ENCODE measurements around the gene TLE7. TPM values are rescaled to one million over a fixed set of nuclear protein-coding genes. Genes with fewer than 3 reads are reported as not detected.
A peak's percentile ranks its signal among the peaks of the same experiment; 100 is the strongest.

Gene TLE7
- total RNA-seq: not detected

GRCh38 chr16:71442051-71442440, at the start of gene TLE7:
TLE7 (minus strand) TSS chr16:71442054; CDS start chr16:71433324, 8,730 bp downstream.
- ATAC-seq: no peak

GRCh38 chr16:71491054-71491453, 49.2 kb upstream of the TLE7 start:
- no peak for ATAC-seq
- DNase-seq (ENCODE audit: low spot score): no peak

More at GRCh38 chr16:71442051-71442440, at the start of gene TLE7:
- DNase-seq (ENCODE audit: low spot score): no peak

DNA sequence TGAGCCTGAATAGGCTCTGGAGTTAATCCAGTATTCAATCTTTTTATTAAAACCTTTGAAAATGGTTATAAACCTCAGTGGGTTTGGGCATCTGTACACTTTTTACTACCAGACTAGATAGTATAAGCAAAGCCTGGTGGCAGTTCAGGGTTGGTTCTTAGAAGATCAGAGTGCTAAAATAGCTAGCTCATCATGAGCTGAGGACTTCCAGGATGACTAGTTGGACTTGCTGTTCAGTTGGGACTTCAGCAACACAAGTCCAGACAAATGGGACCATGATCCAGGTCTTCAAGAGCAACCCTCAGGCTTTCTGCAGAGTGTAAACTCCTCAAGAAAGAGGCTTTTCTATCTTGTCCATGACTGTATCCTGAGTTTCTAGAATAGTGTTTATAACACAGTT, 48.5 kb upstream of the TLE7 start:
- DNase-seq (ENCODE audit: low spot score) (no peak), ATAC-seq (no peak)

GRCh38 chr16:71489122-71489521, 47.3 kb upstream of the TLE7 start, which contains the start of gene ZNF19:
ZNF19 (minus strand) TSS chr16:71489324; CDS start chr16:71482114, 7,210 bp downstream.
- DNase-seq (ENCODE audit: low spot score) (no peak), ATAC-seq (no peak)

GRCh38 chr16:71484006-71484893, 42.4 kb upstream of the TLE7 start:
- ATAC-seq (peak; percentile 98), DNase-seq (ENCODE audit: low spot score) (peak; percentile 89)

- DNase-seq (ENCODE audit: low spot score) (no peak), ATAC-seq (peak; percentile 9)
Measured at GRCh38 chr16:71482569-71482968, 40.7 kb upstream of the TLE7 start.

DNA sequence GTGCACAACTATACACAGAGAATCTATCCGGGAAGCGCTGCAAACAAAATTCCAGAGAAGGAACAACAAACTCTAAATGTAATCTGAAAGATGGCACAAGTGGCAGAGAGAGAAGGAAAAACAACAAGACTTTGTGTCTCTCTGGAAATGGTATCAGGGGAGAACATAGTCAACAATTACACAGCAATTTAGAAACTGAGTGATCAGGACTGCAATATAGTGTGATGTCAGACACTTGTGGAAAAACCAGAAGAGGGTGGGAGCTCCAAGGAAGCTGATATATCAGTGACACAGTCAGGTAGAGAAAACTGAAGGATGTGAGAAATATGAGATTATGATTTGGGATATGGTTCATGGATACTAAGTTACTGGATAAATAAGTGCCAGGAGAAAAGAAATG, 39.1 kb upstream of the TLE7 start:
- ATAC-seq: no peak
- no peak for DNase-seq (ENCODE audit: low spot score)

- peak; percentile 72 for ATAC-seq
- no peak for DNase-seq (ENCODE audit: low spot score)
Measured at GRCh38 chr16:71479420-71479819, 37.6 kb upstream of the TLE7 start.

DNA sequence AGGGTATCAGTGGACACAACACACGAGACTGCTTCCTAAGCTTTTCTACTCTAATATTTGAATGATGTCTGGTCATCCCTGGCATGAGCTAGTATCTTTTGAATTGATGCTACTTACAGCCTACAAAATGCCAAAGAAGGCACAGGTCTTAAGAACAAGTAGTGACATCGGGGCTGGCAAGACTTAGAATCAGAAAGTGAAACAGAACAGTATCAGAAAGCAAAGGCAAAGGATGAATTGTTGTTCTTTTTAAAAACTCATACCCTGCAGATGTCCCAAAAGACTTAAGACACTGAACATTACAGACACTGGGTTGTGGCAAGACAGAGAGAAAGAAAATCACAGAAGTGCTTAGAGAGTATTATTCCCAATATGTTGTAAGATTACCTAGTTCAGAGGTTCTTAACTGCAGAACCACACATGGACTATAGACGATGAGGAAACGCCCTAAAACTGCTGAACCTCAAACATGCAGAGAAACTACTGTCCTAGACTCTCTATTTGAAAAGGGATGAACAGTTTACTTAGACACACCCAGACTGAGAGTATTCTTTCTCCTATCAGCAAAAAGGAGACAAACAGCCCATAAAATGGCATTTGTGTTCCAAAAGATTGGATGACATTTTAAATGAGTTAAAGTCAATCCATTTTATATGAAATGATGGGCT, 34.7 kb upstream of the TLE7 start:
- ATAC-seq (no peak), DNase-seq (ENCODE audit: low spot score) (no peak)

GRCh38 chr16:71474864-71475263, 33.0 kb upstream of the TLE7 start:
- no peak for ATAC-seq
- no peak for DNase-seq (ENCODE audit: low spot score)

GRCh38 chr16:71473891-71474290, 32.0 kb upstream of the TLE7 start:
- ATAC-seq (no peak), DNase-seq (ENCODE audit: low spot score) (no peak)

DNA sequence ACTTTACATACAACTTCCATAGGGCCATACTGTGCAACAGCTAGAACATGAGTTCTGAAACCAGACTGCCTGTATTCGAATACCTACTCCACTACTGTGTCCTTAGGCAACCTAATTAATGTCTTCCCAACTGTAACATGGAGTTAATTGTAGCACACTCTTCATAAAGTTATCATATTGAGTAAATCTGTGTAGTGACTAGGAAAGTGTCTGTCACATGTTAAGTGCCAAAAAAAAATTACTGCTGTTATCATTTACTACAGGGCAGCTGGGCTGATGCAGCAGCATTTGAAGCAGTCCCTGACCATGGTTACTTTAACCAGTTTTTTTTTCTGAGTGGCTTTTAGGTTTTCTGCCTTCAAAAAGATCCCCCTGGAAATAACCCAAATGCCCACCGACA, 31.1 kb upstream of the TLE7 start:
- ATAC-seq (no peak), DNase-seq (ENCODE audit: low spot score) (no peak)

GRCh38 chr16:71472051-71472450, 30.2 kb upstream of the TLE7 start:
- no peak for DNase-seq (ENCODE audit: low spot score)
- ATAC-seq: no peak

GRCh38 chr16:71467810-71468209, 26.0 kb upstream of the TLE7 start:
- peak; percentile 75 for ATAC-seq
- no peak for DNase-seq (ENCODE audit: low spot score)

- DNase-seq (ENCODE audit: low spot score) (no peak), ATAC-seq (no peak)
Measured at GRCh38 chr16:71464231-71464630, 22.4 kb upstream of the TLE7 start.

- peak; percentile 100 for ATAC-seq
Measured at GRCh38 chr16:71461686-71462648, 20.1 kb upstream of the TLE7 start, which contains the start of gene ZNF23. ZNF23 (minus strand) TSS chr16:71462247; CDS start chr16:71456796, 5,451 bp downstream.

DNA sequence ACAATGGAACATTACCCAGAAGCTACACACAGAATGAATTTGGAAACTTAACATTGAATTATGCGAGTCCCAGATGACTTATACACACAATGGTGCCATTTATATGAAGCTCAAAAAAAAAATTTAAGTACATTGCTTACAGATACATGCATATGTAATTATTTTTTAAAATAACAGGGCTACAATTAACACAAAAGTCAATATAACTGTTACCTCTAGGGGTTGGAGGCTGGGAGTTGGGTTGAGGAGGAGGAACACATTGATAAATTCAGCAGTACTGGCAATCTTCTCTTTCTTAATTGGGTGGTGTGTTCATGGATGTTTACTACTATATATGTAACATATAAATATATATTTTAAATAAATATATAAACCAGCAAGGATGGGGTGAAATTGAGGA, 19.1 kb upstream of the TLE7 start:
- ATAC-seq (no peak), DNase-seq (ENCODE audit: low spot score) (no peak)

More at GRCh38 chr16:71461686-71462648, 20.1 kb upstream of the TLE7 start, which contains the start of gene ZNF23:
- DNase-seq (ENCODE audit: low spot score): peak; percentile 88

GRCh38 chr16:71460236-71460635, 18.4 kb upstream of the TLE7 start:
- ATAC-seq (no peak), DNase-seq (ENCODE audit: low spot score) (no peak)

- no peak for ATAC-seq
- DNase-seq (ENCODE audit: low spot score): no peak
Measured at GRCh38 chr16:71459510-71459909, 17.7 kb upstream of the TLE7 start.

- no peak for DNase-seq (ENCODE audit: low spot score)
- ATAC-seq: no peak
Measured at GRCh38 chr16:71456801-71457200, 14.9 kb upstream of the TLE7 start.

DNA sequence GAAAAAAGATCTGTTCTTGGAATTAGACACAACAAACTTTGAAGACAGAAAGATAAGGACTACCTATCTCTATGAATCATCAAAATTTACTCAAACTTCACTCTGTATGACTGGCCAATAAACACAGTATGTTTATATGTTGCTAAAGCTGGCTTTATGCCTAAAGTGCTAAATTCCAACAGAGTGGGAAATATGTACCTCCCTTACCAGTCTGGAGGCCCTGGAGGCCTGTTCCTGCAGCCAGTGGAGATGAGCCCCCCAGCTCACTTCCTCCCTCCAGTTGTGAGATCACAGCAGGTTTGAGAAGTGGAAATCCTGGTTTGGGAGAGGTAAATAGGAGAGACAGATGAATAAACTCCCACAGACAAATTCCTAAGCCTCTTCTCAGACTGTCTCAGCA, 11.2 kb upstream of the TLE7 start:
- no peak for ATAC-seq
- DNase-seq (ENCODE audit: low spot score): no peak

Data from left lobe of liver (tissue), 2 donors.